Common myeloid progenitor, CD34-positive (primary cell): ENCODE results near the gene MYBPH.

ENCODE experiments used
- CTCF ChIA-PET: fragments of 350-600 bp; sonication (Branson Sonifier 250); formaldehyde crosslinking; loops from one replicate; lab custom pipeline; 2021; ENCODE audit warnings: antibody characterized with exemption; lab: Charles Lee
- POLR2A ChIA-PET: fragments of 350-600 bp; sonication (Branson Sonifier 250); formaldehyde crosslinking; loops from one replicate; lab custom pipeline; 2021; ENCODE audit warnings: antibody characterized with exemption; lab: Charles Lee
- DNase-seq, 3 donors: peaks; one replicate each; pipeline versions ENCODE4 v3.0.0 to v3.0.0-alpha.2; 2013
- H3K27ac ChIP-seq, 2 experiments: 1 replicate in 1 of 2; 2 replicates in 1 of 2; pipeline ENCODE4 v1.7.0; 2013; ENCODE audit warnings: inconsistent platforms in 2 of 2, low read length in 2 of 2, mild to moderate bottlenecking in 2 of 2, low read depth in 1 of 2, moderate library complexity in 1 of 2; ENCODE audit not compliant: severe bottlenecking in 2 of 2, insufficient read depth in 1 of 2, poor library complexity in 1 of 2
- H3K27me3 ChIP-seq, 5 experiments: replicated peaks in 2 of 5; 1 replicate in 3 of 5; 2 replicates in 2 of 5; pipeline versions ENCODE4 v1.6.1 to v1.7.0; 2013; ENCODE audit warnings: low read length in 4 of 5, mild to moderate bottlenecking in 2 of 5, moderate library complexity in 2 of 5, inconsistent platforms in 1 of 5; ENCODE audit not compliant: insufficient read depth in 5 of 5, control insufficient read depth in 4 of 5
- H3K36me3 ChIP-seq, 4 experiments: 1 replicate in 2 of 4; 2 replicates in 2 of 4; pipeline versions ENCODE4 v1.6.1 to v1.7.0; 2013; ENCODE audit warnings: low read length in 3 of 4, control low read depth in 1 of 4, mild to moderate bottlenecking in 1 of 4; ENCODE audit not compliant: control insufficient read depth in 4 of 4, insufficient read depth in 4 of 4
- H3K4me1 ChIP-seq, 4 experiments: 1 replicate in 3 of 4; 2 replicates in 1 of 4; pipeline versions ENCODE4 v1.6.1 to v1.7.1; 2013; ENCODE audit warnings: low read length in 3 of 4, mild to moderate bottlenecking in 3 of 4, control low read depth in 1 of 4, inconsistent platforms in 1 of 4, moderate library complexity in 1 of 4; ENCODE audit not compliant: control insufficient read depth in 4 of 4, insufficient read depth in 4 of 4; ENCODE audit errors: control extremely low read depth in 1 of 4
- H3K4me3 ChIP-seq, 7 experiments: 1 replicate in 4 of 7; 2 replicates in 3 of 7; pipeline versions ENCODE4 v1.5.1 to v1.7.0; 2013; ENCODE audit warnings: mild to moderate bottlenecking in 7 of 7, low read length in 6 of 7, moderate library complexity in 6 of 7, inconsistent platforms in 2 of 7, low read depth in 2 of 7, control low read depth in 1 of 7; ENCODE audit not compliant: insufficient read depth in 4 of 7, control insufficient read depth in 1 of 7; ENCODE audit errors: extremely low read depth in 1 of 7
- H3K9me3 ChIP-seq, 5 experiments: 1 replicate in 4 of 5; 2 replicates in 1 of 5; pipeline versions ENCODE4 v1.6.1 to v1.7.1; 2013; ENCODE audit warnings: low read length in 4 of 5, mild to moderate bottlenecking in 2 of 5, inconsistent platforms in 1 of 5, low read depth in 1 of 5, moderate library complexity in 1 of 5; ENCODE audit not compliant: control insufficient read depth in 4 of 5, insufficient read depth in 2 of 5; ENCODE audit errors: control extremely low read depth in 1 of 5
- WGBS: methylation state at CpG from one replicate; pipeline ENCODE4 v1.1.5; 2013; ENCODE audit not compliant: insufficient coverage; 5-methylcytosine and 5-hydroxymethylcytosine counted together

Gene MYBPH

GRCh38 chr1:203186446-203187303, 11.0 kb upstream of the MYBPH start, which contains the start of gene CHI3L1:
Gene CHI3L1, minus strand, starts transcription at chr1:203186704. Its CDS starts 81 bp downstream, at chr1:203186623.
- peaks cover 0 to 2% (median 0%) of the 10 kb centered on the region in 5 experiments for H3K27me3 ChIP-seq
- no peaks in the 10 kb centered on the region for H3K9me3 ChIP-seq
- ChIA-PET CTCF (interaction anchor here (1.4 to 4.1 kb wide), 2 partner anchors 15 to 30 kb away, joined by 5 to 25 read pairs; no protein-coding TSS in a partner anchor), POLR2A (no interaction called here)
- H3K4me3 ChIP-seq: peak within 1 kb of the TSS in 1 of 7 experiments; percentile 19
- H3K36me3 ChIP-seq: no peaks in the 10 kb centered on the region
- H3K4me1 ChIP-seq: peaks cover 0 to 14% (median 9%) of the 10 kb centered on the region in 4 experiments
- 48% methylated on average over 9 of the region's 14 CpGs for WGBS
- no peak within 1 kb of the TSS for H3K27ac ChIP-seq
- peak in 2 of 3 donors; percentile 43 to 48 for DNase-seq

GRCh38 chr1:203186091-203186445, 10.4 kb upstream of the MYBPH start:
- no peak overlapping the region for H3K4me3 ChIP-seq
- no peaks in the 10 kb centered on the region for H3K9me3 ChIP-seq
- no peak for DNase-seq
- peaks cover 0 to 2% (median 0%) of the 10 kb centered on the region in 5 experiments for H3K27me3 ChIP-seq
- no peak overlapping the region for H3K27ac ChIP-seq
- POLR2A ChIA-PET: no interaction called here
- WGBS: 97% methylated on average over 3 of the region's 5 CpGs
- H3K4me1 ChIP-seq: peaks cover 0 to 14% (median 9%) of the 10 kb centered on the region in 4 experiments
- H3K36me3 ChIP-seq: no peaks in the 10 kb centered on the region
- CTCF ChIA-PET: interaction anchor here (0.5 to 4.1 kb wide), 3 partner anchors 12 to 30 kb away, joined by 3 to 25 read pairs (median 6); no protein-coding TSS in a partner anchor

- Histone ChIP-seq H3K36me3 (no peaks in the 10 kb centered on the region), H3K27me3 (peaks cover 0 to 2% (median 0%) of the 10 kb centered on the region in 5 experiments), H3K4me3 (no peak overlapping the region), H3K27ac (no peak overlapping the region), H3K9me3 (no peaks in the 10 kb centered on the region), H3K4me1 (peaks cover 0 to 14% (median 9%) of the 10 kb centered on the region in 4 experiments)
- 98% methylated on average over 4 of the region's 4 CpGs for WGBS
- POLR2A ChIA-PET: interaction anchor here (1.0 kb wide), 1 partner anchor 40 kb away, joined by 3 read pairs; no protein-coding TSS in a partner anchor
- DNase-seq: no peak
- CTCF ChIA-PET: interaction anchor here (0.5 to 4.1 kb wide), 3 partner anchors 11 to 31 kb away, joined by 3 to 25 read pairs (median 6); no protein-coding TSS in a partner anchor
Measured at GRCh38 chr1:203185585-203185984, 10.0 kb upstream of the MYBPH start.

- no peaks in the 10 kb centered on the region for H3K36me3 ChIP-seq
- peaks cover 0 to 14% (median 9%) of the 10 kb centered on the region in 4 experiments for H3K4me1 ChIP-seq
- no peaks in the 10 kb centered on the region for H3K9me3 ChIP-seq
- H3K27me3 ChIP-seq: peaks cover 0 to 2% (median 0%) of the 10 kb centered on the region in 5 experiments
- POLR2A ChIA-PET: interaction anchor here (1.0 kb wide), 1 partner anchor 39 kb away, joined by 3 read pairs; no protein-coding TSS in a partner anchor
- H3K27ac ChIP-seq: no peak overlapping the region
- DNase-seq: no peak
- no peak overlapping the region for H3K4me3 ChIP-seq
- 99% methylated on average over 8 of the region's 10 CpGs for WGBS
- CTCF ChIA-PET: interaction anchor here (2.1 to 4.1 kb wide), 2 partner anchors 13 to 31 kb away, joined by 6 to 25 read pairs; no protein-coding TSS in a partner anchor
Measured at GRCh38 chr1:203185061-203185461, 9.4 kb upstream of the MYBPH start.

GRCh38 chr1:203184467-203184866, 8.8 kb upstream of the MYBPH start:
- ChIA-PET CTCF (interaction anchor here (2.1 to 4.1 kb wide), 2 partner anchors 13 to 32 kb away, joined by 6 to 25 read pairs; no protein-coding TSS in a partner anchor), POLR2A (no interaction called here)
- Histone ChIP-seq H3K27ac (no peak overlapping the region), H3K36me3 (no peaks in the 10 kb centered on the region), H3K9me3 (no peaks in the 10 kb centered on the region), H3K4me3 (no peak overlapping the region), H3K27me3 (peaks cover 0 to 2% (median 0%) of the 10 kb centered on the region in 5 experiments), H3K4me1 (peaks cover 0 to 14% (median 9%) of the 10 kb centered on the region in 4 experiments)
- 100% methylated on average over 2 of the region's 4 CpGs for WGBS
- no peak for DNase-seq

- ChIA-PET CTCF (interaction anchor here (2.1 kb wide), 1 partner anchor 32 kb away, joined by 6 read pairs; no protein-coding TSS in a partner anchor), POLR2A (no interaction called here)
- H3K9me3 ChIP-seq: no peaks in the 10 kb centered on the region
- H3K36me3 ChIP-seq: no peaks in the 10 kb centered on the region
- H3K27ac ChIP-seq: no peak overlapping the region
- 100% methylated on average over 1 of the region's 2 CpGs for WGBS
- DNase-seq: no peak
- no peak overlapping the region for H3K4me3 ChIP-seq
- peaks cover 0 to 14% (median 9%) of the 10 kb centered on the region in 4 experiments for H3K4me1 ChIP-seq
- peaks cover 0 to 2% (median 0%) of the 10 kb centered on the region in 5 experiments for H3K27me3 ChIP-seq
Measured at GRCh38 chr1:203183828-203184227, 8.2 kb upstream of the MYBPH start.
